C4-2B (cell line): ENCODE results near the gene BMP2.

Source experiments
- H3K27ac ChIP-seq: fragments of 450-650 bp; 2 replicates; pipeline ENCODE4 v1.5.1; 2017
- ZFX ChIP-seq: fragments of 450-650 bp; IDR thresholded peaks from 2 replicates; pipeline ENCODE4 v1.6.1; 2017
- TF ChIP-seq, protein P1 (sequence below): fragments of 450-650 bp; conservative IDR thresholded peaks from 2 replicates; pipeline ENCODE4 v1.5.1; 2017; ENCODE audit warnings: mild to moderate bottlenecking

Gene BMP2

DNA sequence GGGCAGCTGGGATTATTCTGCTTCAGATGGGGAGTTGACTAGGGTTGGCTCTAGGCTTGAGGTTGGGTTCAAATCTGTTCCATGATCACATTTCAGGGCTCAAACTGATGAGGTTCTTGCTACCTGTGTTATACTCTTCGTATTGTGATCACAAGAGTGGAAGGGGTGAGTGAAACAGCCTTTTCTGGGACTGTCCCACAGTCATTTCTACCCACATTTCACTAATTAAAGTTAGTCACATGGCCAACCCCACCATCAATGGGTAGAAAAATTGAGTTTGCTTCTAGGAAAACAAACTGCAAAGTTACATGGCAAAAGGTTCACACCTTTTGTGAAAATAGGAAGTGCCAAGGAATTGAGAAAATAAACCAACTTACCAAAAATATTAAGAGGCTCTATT lies 33.5 kb upstream of the BMP2 start:
- TF ChIP-seq ZFX: no peak
- TF ChIP-seq, protein P1, sequence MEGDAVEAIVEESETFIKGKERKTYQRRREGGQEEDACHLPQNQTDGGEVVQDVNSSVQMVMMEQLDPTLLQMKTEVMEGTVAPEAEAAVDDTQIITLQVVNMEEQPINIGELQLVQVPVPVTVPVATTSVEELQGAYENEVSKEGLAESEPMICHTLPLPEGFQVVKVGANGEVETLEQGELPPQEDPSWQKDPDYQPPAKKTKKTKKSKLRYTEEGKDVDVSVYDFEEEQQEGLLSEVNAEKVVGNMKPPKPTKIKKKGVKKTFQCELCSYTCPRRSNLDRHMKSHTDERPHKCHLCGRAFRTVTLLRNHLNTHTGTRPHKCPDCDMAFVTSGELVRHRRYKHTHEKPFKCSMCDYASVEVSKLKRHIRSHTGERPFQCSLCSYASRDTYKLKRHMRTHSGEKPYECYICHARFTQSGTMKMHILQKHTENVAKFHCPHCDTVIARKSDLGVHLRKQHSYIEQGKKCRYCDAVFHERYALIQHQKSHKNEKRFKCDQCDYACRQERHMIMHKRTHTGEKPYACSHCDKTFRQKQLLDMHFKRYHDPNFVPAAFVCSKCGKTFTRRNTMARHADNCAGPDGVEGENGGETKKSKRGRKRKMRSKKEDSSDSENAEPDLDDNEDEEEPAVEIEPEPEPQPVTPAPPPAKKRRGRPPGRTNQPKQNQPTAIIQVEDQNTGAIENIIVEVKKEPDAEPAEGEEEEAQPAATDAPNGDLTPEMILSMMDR: no peak
- no peak overlapping the region for H3K27ac ChIP-seq

DNA sequence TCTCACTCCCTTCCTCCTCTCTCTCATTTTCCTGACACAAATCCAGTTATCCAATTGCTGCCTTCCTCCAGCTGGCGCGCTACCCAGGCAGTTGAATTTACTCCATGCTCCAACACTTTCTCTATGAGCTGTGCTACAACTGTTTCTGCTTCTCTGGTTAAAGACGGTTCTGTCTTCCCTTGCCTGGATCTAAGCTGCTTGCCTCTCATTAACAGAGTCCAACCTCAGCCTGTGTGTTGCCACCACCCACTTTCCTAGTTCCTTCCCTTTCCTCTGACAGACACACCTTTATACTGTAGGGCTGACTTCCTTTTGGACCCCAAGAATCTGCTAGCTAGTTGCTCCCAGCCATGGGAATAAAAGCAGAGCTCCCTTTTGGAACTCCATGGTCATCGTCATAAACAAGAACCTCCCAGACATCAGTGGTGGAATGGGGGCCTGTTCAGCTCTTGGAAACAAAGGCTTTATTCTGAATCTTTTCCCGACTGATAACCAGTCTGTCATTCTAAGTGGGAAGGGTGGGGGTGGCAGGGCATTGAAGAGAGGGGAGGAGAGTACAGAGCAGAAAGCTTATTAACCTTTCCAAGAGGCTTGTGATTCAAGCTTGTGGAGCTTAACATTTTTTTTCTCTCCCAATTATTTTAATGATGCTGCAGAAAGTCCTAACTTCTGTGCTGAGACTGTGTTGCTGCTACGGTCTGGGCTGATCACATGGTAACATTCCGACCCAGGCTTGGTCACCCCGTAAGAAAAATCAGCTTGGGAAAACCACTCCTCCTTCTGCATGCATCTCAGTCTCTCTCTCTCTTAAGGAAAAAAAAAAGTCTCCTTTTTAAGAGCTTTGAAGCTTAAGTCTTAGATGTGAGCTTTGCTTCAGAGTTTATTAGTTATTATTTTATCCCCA lies 31.3 kb upstream of the BMP2 start:
- TF ChIP-seq, protein P1: no peak
- no peak overlapping the region for H3K27ac ChIP-seq

DNA sequence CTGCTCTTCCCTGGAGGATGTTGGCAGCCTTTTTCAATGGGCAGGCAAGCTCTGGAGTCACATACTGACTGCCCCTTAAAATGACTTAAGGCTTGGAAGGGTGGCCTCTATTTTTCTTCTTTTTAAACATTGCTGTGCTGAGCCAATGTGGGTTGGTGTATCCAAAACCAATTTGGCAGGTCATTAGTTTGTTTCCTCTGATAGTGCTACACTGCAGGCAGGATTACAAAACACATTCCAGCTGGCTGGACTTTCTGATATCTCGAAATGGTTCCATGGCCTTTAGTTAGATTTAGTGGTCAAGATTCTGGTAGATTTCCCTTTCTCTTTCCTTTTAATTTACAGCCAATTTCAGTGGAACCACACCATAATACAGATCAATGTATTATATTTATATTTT lies 28.1 kb upstream of the BMP2 start:
- TF ChIP-seq ZFX: no peak
- TF ChIP-seq, protein P1: no peak
- no peak overlapping the region for H3K27ac ChIP-seq

DNA sequence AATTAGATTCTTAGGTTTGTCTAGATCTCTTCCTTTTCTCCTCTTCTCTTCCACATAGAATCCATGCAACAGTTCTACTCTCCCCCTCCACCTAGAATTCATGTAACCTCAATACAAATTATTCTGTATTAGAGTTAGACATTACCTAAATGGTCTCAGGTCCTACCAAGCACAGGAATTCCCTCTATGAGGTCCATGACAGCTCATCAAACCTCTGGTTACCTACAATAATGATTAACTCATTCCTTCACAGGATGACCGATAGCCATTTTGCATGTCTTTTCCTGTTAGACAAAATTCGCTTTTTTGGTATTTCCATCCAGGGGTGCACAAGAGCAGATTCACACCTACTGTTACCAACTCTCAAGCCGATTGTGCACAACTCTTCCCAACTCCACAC lies 27.4 kb upstream of the BMP2 start:
- no peak overlapping the region for H3K27ac ChIP-seq
- TF ChIP-seq, protein P1: no peak
- TF ChIP-seq ZFX: no peak

DNA sequence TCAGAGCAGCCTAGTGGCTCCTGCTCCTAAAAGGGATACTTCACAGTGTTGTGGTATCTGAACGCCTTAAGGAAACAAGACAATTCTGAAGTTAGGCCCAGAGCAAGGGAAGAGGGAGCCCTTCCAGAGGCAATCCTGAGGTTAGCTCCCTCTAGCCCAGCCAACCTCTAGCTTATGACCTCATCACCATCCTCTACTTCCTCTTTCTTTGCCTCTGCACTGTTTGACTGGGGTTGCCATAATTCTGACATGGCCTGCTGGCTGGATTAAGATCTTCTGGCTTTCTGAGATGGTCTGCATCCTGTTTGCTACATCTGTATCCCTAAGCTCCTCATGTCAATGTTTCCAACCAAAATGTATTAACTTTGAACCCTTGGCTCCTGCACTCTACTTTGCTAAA lies 23.3 kb upstream of the BMP2 start:
- H3K27ac ChIP-seq: no peak overlapping the region
- no peak for TF ChIP-seq ZFX
- TF ChIP-seq, protein P1: no peak

DNA sequence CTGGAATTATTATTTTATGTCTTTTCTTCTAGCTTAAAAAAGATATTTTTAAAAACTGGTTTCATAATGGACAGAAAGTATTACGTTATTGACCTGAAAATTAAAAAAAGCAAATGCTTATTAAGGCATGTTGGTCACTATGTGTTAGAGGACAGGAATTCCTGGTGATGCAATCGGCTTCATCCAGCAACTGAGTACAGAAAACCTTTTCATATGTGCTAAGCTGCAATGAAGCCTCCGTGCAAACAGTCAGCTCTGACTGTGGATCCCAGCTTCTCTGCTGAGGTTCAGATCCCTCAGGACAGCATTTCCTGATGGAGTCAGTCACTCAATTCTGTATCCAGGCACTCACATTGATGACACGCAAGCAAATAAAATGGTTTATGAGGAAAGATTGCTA lies 22.7 kb upstream of the BMP2 start:
- no peak overlapping the region for H3K27ac ChIP-seq
- TF ChIP-seq, protein P1: no peak
- no peak for TF ChIP-seq ZFX

DNA sequence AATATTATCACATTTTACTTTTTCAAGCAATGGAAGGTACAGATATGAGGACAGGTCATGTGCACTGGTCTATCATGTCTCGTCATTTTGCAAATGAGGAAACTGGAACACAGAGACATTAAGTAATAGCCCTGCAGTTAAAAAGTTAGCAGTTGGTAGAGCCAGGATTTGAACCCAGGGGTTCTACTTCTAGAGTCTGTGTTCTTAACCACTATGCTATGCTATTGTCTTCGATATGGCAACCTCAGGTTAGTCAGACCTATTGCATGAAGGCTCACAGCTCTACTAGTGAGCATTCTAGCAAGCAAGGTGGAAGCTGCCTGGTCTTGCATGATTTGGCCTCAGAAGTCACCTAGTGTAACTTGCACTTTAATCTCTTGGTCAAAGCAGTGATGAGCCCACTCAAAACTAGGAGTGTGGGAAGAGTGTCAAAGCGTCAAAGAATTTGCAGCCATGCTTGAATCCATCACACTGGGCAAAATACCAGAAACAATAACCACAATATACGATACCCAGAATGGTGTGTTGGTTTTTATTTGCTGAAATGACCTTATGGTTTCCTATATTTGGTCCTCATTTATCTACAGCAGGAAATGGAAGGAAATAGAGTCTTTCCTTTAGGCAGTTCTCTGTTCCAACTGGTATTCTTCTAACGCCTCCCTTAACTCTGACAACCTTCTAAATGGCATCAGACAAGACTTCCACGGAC lies 20.4 kb upstream of the BMP2 start:
- H3K27ac ChIP-seq: no peak overlapping the region
- TF ChIP-seq, protein P1: no peak
- no peak for TF ChIP-seq ZFX
